Endometrial microvascular endothelial cells (primary cell): Measurements from ENCODE around the gene GADL1. TPM values are rescaled to one million over a fixed set of nuclear protein-coding genes. Genes with fewer than 3 reads are reported as not detected.

ENCODE experiments used
- in situ Hi-C: cut with HindIII; loops from 2 replicates; pipeline ENCODE4 v1.10.0; 2017; ENCODE audit warnings: low sequenced_read_pairs, low pct_unique_long_range_greater_than_20kb; ENCODE audit errors: inconsistent ontology term
- total RNA-seq: library from RNA; depleted of rRNA; stranded (reverse); fragments of >200 nt; gene quantifications from one replicate; pipeline ENCODE4 v1.2.3, GENCODE V29; 2015; ENCODE audit errors: inconsistent ontology term

GADL1 gene
- total RNA-seq, 1 donor from 2014 or later: 0.09 TPM

DNA sequence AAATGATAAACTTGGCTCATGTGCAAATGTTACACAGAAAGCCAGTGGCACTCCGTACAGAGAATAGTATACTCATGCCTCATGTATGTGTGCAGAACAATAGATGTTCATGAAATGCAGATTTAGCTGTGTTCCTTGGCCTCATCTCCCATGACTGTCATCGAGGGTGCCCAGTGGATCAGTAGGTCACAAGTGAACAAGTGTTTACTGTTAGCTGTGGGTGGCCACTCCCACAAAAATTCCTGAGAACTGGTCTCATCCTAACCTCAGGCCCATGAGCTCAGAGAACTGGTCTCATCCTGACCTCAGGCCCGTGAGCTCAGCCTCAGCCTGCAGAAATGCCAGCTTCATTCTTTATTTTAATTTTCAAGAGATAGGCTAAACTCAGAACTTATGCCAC is 124.1 kb downstream of the GADL1 start:
- in situ Hi-C loops: no loop called here

DNA sequence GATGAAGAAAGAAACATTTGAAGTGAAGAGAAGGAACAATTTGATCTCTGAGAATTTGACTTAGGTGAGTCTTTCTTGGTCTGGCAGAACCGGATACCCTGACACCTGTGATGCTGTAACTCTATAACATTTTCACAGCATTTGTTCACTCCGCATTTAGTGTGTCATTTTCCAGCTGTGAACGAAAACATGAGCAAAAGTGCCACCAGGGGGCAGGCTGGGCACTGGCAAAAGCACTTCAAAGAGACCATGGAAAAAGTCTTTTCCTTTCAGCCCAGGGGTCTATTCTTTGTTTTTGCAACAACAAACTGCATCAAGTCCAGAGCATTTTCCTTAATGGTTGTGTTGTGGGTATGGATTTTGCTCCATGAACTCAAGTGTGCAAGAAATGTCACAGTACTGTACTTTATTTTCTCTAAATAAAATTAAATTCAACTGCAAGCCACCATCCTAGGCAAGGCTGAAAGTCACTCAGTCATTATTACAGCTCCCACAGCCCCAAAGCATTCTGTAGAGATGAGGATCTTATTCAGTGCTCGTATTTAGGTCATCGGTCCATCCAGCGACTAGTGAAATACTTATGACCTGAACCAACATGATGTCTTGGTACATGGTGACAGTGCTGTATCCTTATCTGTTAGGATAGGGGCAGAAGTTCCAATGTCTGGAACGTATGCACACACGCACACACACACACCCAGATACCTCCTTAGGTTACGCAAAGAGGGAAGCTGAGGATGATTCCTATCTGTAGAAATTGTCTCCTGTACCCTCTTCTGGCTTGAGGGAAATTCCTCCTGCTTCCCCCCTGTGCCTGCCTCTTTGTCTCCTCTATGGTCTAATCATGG is 125.5 kb downstream of the GADL1 start:
- in situ Hi-C loops: no loop called here

DNA sequence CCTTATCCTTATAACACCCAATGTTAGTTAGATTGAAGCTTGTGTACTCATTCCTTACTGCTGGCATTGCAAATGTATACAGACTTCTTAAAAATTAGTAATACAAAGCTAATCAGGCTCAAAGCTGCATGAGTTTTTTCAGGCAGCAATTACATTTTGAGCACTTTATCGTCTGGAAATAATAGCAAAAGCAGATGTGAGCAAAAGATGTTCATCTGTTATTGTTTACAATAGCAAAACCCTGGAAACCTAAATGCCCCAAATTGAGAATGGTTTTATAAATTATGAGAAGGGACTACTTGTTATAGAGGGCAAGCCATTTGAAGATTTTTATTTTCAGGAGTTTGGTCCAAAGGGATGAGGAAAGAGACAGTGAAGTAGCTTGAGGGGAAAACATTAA is 126.4 kb downstream of the GADL1 start:
- in situ Hi-C loops: no loop called here

DNA sequence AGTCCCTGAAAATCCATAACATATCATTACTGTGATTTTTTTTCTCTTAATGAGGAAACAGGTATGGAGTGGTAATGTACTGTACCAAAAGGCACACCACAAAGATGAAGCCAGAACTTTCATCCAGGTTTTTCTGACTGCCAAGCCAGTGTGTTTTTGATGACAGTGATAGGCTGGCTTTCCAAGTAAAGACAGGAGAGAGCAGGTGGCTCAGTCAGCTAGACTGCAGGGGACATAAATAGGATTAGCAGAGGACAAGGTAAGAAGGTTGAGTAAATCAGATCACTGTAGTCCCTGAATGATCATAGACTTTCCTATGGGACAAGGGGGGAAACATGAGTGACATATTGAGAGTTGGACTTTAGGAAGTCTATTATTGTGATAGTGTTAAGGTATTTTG is 127.9 kb downstream of the GADL1 start:
- in situ Hi-C loops: no loop called here

DNA sequence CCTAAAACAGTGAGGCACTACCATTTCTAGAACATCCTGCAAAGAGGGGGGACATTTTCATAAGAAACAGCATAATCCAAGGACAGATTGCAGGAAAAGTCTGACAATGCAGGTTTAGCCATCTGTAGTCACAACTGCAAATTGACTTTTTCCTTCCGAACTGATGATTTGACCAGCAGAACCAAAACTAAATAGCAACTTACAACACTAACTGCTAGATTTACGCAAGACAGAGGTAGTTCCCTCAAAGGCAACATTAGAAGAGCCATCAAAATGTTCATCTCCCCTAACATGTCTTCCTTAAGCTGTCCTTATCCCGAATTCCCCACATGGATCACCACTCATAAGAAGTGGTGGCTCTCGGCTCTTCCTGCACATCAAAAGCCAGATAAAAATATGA is 129.6 kb downstream of the GADL1 start:
- in situ Hi-C loops: no loop called here

DNA sequence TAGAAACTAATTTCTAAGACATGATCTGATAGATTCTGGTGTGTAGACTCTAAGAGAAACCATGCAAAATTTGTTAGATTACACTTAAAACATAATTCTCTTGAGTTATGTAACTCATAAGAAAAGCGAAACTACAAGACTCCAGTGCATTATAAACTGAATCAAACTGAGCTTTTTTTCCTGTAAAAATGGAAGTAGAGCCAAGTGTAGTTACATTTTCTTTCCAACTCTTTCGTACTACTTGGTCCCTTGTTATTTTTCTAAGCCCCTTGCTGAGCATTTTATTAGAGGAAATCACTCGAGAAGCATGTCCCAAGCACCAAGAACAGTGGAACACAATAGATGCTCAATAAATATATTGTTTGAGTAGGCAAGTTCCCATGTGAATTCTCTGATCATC is 130.2 kb downstream of the GADL1 start:
- in situ Hi-C loops: no loop called here

DNA sequence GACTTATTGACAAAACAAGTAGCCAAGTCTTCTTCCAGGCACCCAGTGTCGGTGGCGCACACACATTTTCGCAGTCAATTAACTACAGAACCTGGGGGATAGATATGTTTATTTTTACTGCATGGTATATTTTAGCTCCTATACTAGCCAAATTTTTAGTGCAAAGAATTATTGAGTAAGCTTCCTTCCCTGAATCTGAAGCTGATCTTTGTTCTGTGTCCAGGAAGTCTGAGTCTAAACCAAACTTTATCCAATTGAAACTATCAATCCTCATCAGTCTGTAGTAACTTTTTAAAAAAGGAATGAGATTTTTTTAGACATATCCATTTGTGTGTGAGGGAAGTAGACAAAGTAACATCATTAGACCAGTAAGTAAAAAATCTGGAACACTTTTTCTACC is 133.1 kb downstream of the GADL1 start:
- in situ Hi-C loops: no loop called here

DNA sequence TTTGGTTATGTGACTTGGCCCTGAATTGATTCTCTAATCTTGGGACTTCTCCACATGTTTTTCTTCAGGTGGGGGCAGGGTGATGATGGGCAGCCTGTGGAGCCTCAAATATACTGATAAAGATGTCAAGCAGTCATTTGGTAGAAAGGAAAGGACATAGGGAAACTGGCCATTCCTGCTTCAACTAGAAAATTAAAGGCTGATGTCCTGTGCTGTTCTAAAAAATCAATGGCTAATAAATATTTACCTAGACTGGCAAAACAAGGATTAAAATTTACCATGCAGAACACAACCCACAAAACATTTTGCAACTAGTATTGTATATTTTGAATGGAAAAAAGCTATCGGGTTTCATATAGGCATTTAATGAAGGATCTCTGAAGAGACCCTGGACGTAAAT is 133.7 kb downstream of the GADL1 start:
- in situ Hi-C loops: no loop called here

DNA sequence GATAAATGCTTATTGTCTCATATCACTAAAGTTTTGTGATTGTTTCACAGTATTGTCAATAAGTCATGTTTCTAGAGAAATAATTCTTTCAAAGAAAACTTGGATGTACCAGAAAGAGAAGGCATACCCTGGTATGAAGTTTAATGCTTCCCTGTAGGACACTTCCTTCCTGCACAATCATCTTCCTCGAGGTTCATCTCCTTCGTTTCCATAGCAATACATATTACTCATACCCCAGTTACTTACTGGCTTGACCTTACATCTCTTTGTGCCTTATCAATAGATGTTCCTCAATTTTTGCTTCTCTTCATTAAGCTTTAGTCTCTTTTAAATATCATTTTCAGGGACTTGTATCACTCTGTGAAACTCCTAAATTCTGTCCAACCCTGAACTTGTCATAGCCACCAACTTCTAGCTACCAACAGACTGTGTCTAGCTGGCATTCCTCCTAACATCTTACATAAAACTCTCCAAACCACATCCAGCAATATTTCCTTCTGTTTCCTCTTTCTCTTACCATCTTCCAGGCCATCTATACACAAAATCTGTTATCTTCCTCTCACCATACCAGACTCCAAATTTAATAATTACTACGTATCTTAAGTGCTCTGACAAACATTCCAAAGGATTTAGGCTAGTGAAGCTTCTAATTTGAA is 134.3 kb downstream of the GADL1 start:
- in situ Hi-C loops: no loop called here

DNA sequence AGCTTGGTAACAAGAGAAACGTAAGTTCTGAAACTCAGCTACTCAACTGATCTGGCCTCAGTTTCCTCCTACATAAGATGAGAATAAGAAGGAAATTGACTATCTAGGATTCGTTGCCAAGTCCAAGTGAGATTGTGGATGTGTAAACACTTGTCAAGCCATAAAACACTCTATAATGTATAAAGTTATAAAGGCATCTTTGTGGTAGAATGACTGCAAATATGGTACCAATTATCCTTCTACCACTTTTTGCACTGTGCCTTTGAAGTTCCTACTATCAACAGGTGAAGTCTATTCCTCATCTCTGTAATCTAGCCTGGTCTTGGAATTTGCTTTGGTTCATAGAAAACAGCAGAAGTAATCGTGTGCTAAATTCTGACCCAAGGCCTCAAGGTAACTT is 138.2 kb downstream of the GADL1 start:
- in situ Hi-C loops: loop anchor here (10.0 kb wide), 1 partner anchor 721 kb away; no protein-coding TSS in a partner anchor

DNA sequence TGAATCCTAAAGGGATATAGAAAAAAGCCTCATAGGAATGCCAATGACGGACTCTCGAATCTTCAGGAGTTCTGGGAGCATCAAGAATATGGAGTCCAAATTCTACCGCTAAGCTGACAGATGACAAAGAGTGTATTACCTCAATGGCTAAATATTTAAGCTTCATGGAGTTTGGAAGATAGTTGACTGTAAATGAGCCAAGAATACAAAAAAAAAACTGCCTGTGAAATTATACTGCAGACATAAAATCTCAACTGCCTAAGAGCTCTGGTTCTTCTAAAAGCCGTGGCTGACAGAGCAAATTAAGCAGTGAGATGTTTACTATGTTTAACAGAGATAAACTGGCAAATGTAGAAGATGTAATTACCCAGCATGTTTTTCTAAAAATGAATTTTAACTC is 140.0 kb downstream of the GADL1 start:
- in situ Hi-C loops: loop anchor here (10.0 kb wide), 1 partner anchor 720 kb away; no protein-coding TSS in a partner anchor

DNA sequence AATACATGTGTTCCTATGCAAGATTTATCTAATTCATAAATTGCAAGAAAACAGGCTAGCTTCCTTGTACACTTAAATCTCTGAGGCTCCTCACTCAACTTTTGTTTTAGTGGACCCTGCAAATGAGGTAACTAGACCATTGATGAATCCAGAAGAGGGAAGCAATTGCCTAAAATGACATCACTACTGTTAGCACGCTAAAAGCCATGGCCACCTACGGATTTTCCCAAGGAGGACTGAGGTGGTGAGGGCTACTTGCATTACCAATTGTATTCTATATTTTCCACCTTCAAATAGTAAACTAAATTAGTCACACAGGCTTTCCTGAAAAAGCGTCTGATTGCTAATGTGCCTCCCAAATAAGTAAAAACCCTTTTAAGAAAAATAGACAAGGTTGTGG is 140.7 kb downstream of the GADL1 start:
- in situ Hi-C loops: loop anchor here (10.0 kb wide), 1 partner anchor 719 kb away; no protein-coding TSS in a partner anchor

DNA sequence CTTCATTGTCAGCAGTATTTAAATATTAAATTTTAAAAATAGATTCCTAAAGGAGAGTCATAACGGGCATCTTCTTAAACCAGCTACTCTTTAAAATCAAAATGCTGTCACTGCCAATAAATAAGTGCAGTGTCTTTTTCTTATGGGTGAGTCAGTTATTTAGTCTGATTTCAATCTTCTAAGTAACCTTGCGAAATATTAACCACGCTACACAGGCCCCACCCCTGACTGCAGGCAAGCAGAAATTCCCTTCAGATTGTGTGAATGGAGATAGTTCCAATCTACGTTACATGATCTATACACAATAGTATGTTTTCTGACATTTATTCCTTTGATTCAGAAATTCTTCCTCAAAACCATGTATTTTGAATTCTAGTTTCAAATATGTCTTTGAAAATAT is 141.5 kb downstream of the GADL1 start:
- in situ Hi-C loops: loop anchor here (10.0 kb wide), 1 partner anchor 718 kb away; no protein-coding TSS in a partner anchor

DNA sequence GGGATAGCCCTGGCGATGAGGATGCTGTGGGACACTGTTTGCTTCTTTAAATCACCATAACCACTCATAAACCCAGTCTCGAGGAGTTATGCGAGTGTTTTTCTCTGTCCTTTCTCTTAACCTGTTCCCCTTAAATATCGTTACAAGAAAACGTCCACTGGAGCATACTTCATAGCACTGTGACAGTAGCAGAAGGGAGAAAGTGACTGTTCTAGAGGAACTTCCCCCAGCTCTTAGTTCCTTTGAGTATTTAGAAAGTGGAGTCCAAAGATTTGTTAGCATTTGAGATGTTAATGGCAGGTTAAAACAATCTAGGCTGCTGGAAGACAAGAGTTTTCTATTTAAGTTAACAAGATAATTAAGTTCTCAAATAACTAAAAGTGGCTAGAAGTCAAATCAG is 142.0 kb downstream of the GADL1 start:
- in situ Hi-C loops: loop anchor here (10.0 kb wide), 1 partner anchor 718 kb away; no protein-coding TSS in a partner anchor

DNA sequence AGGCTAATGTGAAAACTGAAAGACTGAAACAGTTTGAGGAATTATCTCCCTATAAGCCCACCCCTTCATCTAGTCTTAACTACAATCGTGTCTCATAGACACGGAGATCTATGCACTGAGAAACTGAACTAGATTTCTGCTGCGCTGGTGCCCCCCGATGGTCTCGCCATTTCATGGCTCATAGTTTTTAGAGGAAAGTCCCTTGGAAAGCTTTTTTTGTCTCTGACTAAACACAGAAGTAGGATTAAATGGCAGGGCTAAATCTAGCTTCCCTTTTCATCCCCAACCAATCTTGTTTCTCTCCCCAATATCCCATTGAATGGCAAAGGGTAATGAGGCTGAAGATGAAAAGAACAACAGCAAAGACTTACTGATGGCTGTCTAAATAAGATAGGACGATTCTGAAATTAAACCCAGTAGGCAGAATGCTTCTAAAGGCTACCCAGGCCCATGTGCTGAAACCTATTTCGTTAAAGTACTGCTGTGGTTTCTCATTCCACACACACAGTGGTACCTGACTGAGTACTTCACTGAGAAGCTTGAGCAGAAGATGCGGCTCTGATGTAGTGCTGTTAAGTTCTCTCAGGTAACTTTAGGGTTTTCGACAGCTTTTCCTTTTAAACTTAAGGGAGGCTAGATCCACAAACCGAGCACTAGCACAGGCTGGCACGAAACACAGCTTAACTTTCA is 142.7 kb downstream of the GADL1 start:
- in situ Hi-C loops: loop anchor here (10.0 kb wide), 1 partner anchor 717 kb away; no protein-coding TSS in a partner anchor

DNA sequence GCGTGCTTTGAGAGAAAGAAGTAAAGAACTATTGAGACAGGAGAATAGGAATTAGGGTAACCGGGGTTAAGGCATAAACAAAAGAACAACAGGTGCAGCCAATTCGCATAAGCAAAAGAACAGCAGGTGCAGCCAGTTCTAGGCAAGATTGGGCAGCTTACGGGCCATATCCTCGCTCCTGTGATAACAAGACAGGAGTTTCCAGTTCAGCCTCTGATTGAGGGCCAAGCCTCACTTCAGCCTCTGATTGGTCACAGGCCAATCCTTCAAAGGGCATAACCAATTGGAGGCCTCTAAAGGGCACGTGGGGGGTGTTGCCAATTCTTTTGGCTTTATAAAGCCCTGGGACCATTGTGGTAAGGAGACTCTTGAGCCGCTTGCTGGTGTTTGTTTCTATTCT is 143.5 kb downstream of the GADL1 start:
- in situ Hi-C loops: loop anchor here (10.0 kb wide), 1 partner anchor 716 kb away; no protein-coding TSS in a partner anchor

DNA sequence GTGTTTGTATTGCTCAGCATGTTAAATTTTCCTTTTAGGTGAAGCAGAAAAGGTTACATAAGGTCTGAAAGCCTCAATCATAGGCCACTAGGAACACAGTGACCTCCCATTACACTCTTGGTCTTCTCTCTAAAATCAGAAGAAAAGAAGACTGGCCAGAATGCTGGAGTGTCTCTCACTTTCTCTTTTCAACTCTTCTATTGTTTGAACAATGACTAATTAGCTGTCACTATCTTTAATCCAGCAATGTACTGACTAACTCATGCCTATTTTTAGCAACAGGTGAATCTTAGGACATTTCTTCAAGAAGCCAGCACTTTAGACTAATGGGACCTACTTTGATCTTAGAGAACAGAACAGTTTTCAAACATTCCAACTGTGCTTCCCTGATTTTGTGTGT is 145.2 kb downstream of the GADL1 start:
- in situ Hi-C loops: no loop called here

DNA sequence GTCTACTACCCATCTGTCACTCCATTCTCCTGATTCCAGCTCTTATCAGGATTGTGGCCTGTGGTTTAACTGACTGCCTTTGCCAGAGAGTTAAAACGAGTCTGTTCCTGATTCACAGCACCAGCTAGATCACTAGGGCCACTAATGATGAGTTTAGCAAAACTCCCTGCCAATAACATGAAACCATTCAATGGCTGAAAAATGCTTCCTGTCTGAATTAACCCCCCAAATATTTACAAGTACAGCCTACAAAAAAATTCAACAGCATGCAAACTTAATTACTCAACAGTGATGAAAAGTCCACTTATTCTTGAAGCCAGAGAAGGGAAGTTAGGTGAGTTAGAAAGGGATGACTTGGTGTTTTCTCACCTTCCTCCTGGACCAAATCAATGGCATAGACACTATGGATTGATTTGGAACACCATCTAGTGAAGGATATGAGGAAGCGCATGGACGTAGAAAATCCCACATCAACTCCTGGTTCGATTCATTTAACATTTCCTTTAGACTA is 146.6 kb downstream of the GADL1 start:
- in situ Hi-C loops: no loop called here

DNA sequence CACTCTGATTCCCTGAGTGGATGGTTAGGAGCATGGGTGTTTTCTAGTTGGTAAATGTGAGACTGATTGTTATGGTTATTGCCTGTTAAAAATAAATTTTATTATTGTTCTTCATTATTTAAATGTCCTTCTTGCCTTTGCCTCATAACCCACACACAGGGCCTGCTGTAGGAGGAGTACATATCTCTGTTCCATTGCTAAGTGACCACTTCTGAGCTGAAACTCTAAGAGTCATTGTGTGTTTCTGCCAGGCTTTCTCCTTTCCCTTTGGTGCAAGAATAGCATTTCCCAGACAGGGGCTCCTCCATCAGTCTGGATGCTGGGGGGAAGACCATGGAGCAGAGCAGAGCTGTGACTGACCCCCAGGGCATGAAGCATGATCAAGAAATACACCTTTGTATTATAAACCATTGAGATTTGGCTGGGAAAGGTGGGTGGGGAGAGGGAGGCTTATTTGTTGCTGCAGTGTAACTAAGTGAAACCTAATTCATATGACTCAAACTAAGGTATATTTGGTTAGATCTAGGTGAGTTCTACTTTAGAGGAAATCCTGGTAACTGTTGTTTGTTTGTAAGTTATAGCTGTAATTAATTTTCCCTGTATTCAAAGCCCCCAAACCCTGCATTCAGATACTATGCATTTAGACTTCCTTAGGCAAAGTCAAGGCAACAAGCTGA is 150.7 kb downstream of the GADL1 start:
- in situ Hi-C loops: no loop called here
